ENCODE measurements around the gene MAOA. TPM values are rescaled to one million over a fixed set of nuclear protein-coding genes. Genes with fewer than 3 reads are reported as not detected.

The MAOA gene
- 65.2 and 66.7 TPM in 2 replicates for total RNA-seq

DNA sequence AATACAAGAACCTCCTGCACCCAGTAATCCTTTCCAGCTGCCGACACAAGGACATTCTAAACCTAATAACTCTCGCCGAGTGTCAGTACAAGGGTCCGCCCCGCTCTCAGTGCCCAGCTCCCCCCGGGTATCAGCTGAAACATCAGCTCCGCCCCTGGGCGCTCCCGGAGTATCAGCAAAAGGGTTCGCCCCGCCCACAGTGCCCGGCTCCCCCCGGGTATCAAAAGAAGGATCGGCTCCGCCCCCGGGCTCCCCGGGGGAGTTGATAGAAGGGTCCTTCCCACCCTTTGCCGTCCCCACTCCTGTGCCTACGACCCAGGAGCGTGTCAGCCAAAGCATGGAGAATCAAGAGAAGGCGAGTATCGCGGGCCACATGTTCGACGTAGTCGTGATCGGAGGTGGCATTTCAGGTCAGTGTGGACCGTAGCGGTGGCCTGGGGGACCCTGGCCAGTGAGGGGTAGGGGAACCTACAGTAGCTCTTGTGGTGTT is at the start of gene MAOA:
TSS of gene MAOA (plus strand) at position 295 of the 490 bp plus-strand sequence. CDS start at position 338, 43 bp downstream.

Other genes starting within 250 kb of the MAOA start
- gene MAOB, start 226.2 kb downstream of the MAOA start, total RNA-seq = 0.07 TPM in 1 of 2 replicates, not detected in the other